Keratinocyte (primary cell): ENCODE results near the gene PUS3. TPM values are rescaled to one million over a fixed set of nuclear protein-coding genes. Genes with fewer than 3 reads are reported as not detected.

Source experiments
- DNase-seq: peaks from one replicate; pipeline ENCODE4 v3.0.0-alpha.2; 2011; ENCODE audit warnings: low read depth, missing footprints, low spot score
- FAIRE-seq: peaks from 2 replicates; lab custom pipeline; 2011; peaks lifted over from hg19 to GRCh38; lab: Jason Lieb, UNC
- H2AFZ ChIP-seq: 2 replicates; pipeline ENCODE4 v1.6.0; 2012; ENCODE audit warnings: low read length, control low read depth, inconsistent platforms; ENCODE audit not compliant: control insufficient read depth
- H3K27ac ChIP-seq: 2 replicates; pipeline ENCODE4 v1.5.1; 2011; ENCODE audit warnings: low read length; ENCODE audit not compliant: control insufficient read depth, insufficient read depth
- H3K27me3 ChIP-seq: 3 replicates; pipeline ENCODE4 v1.6.0; 2011; ENCODE audit warnings: low read length; ENCODE audit not compliant: control insufficient read depth, insufficient read depth; ENCODE audit errors: extremely low read depth
- H3K36me3 ChIP-seq, 2 experiments: 2 replicates in 1 of 2; 3 replicates in 1 of 2; pipeline ENCODE4 v1.5.1; 2011; ENCODE audit warnings: low read length in 2 of 2, mild to moderate bottlenecking in 1 of 2; ENCODE audit not compliant: control insufficient read depth in 2 of 2, insufficient read depth in 2 of 2; ENCODE audit errors: extremely low read depth in 1 of 2
- H3K4me1 ChIP-seq: 3 replicates; pipeline ENCODE4 v1.5.1; 2011; ENCODE audit warnings: low read length; ENCODE audit not compliant: control insufficient read depth, insufficient read depth; ENCODE audit errors: extremely low read depth
- H3K4me2 ChIP-seq: 3 replicates; pipeline ENCODE4 v1.6.0; 2011; ENCODE audit warnings: low read depth, low read length; ENCODE audit not compliant: control insufficient read depth, insufficient read depth; ENCODE audit errors: extremely low read depth
- H3K4me3 ChIP-seq, 3 experiments: fragments of 200-600 bp in 1 of 3; sonication (generic) in 1 of 3; 2 replicates in 2 of 3; 3 replicates in 1 of 3; pipeline ENCODE4 v1.5.1; 2011 to 2016; ENCODE audit warnings: low read length in 3 of 3, mild to moderate bottlenecking in 3 of 3, control low read depth in 2 of 3, inconsistent platforms in 1 of 3, low read depth in 1 of 3, mixed read lengths in 1 of 3, mixed run types in 1 of 3, moderate library complexity in 1 of 3; ENCODE audit not compliant: control insufficient read depth in 2 of 3, insufficient read depth in 2 of 3; ENCODE audit errors: extremely low read depth in 1 of 3
- H3K79me2 ChIP-seq: 2 replicates; pipeline ENCODE4 v1.6.0; 2012; ENCODE audit warnings: low read length; ENCODE audit not compliant: control insufficient read depth, insufficient read depth
- H3K9ac ChIP-seq: 3 replicates; pipeline ENCODE4 v1.6.0; 2011; ENCODE audit warnings: low read length; ENCODE audit not compliant: control insufficient read depth, insufficient read depth; ENCODE audit errors: extremely low read depth
- H3K9me1 ChIP-seq: 3 replicates; pipeline ENCODE4 v1.6.0; 2011; ENCODE audit warnings: low read length; ENCODE audit not compliant: control insufficient read depth, insufficient read depth; ENCODE audit errors: extremely low read depth
- H3K9me3 ChIP-seq: 2 replicates; pipeline ENCODE4 v1.5.1; 2012; ENCODE audit warnings: low read depth, low read length; ENCODE audit not compliant: control insufficient read depth
- H4K20me1 ChIP-seq: 3 replicates; pipeline ENCODE4 v1.6.0; 2011; ENCODE audit warnings: low read length; ENCODE audit not compliant: control insufficient read depth, insufficient read depth; ENCODE audit errors: extremely low read depth
- CTCF ChIP-seq, 3 experiments: IDR thresholded peaks in 1 of 3; conservative IDR thresholded peaks in 1 of 3; optimal IDR thresholded peaks in 1 of 3; 2 replicates in 2 of 3; 3 replicates in 1 of 3; pipeline versions ENCODE3 to v1.5.1; 2011; ENCODE audit warnings: low read length in 3 of 3, mild to moderate bottlenecking in 3 of 3, moderate library complexity in 2 of 3, control low read depth in 1 of 3, inconsistent platforms in 1 of 3; ENCODE audit not compliant: insufficient read depth in 2 of 3; ENCODE audit errors: extremely low read depth in 1 of 3
- EZH2 ChIP-seq: IDR thresholded peaks from one replicate; pipeline ENCODE4 v1.6.1; 2012; ENCODE audit warnings: inconsistent platforms, mild to moderate bottlenecking, low read length, moderate library complexity
- dilution Hi-C: fragments of 300-500 bp; cut with MboI; formaldehyde crosslinking; loops from one replicate; pipeline ENCODE4 v1.7.0; 2020; ENCODE audit warnings: low sequenced_read_pairs; ENCODE audit not compliant: extremely low pct_ligation_motif_present
- polyA plus RNA-seq, 5 experiments: library from polyadenylated mRNA; depleted of rRNA in 3 of 5; stranded (reverse) in 3 of 5; stranded (forward) in 1 of 5; unstranded in 1 of 5; fragments of >200 nt; gene quantifications; 1 replicate in 1 of 5; 2 replicates in 3 of 5; 3 replicates in 1 of 5; pipeline versions ENCODE4 v1.2.1 to v1.2.3, GENCODE V29; 2011 to 2012; ENCODE audit warnings: missing spikeins in 2 of 5, low read depth in 1 of 5, low replicate concordance in 1 of 5

The PUS3 gene
- polyA plus RNA-seq, 1 donor (not counting 4 experiments of a cell fraction or from before 2014, with no cell fraction given): 11.8 TPM

GRCh38 chr11:125951731-125952130, 48.7 kb upstream of the PUS3 start:
- no peak overlapping the region for H3K4me2 ChIP-seq
- H3K4me3 ChIP-seq: no peak overlapping the region
- no peaks in the 10 kb centered on the region for H3K9me3 ChIP-seq
- no peaks in the 10 kb centered on the region for H4K20me1 ChIP-seq
- H3K9me1 ChIP-seq: no peaks in the 10 kb centered on the region
- FAIRE-seq: no peak
- H3K9ac ChIP-seq: no peak overlapping the region
- DNase-seq: no peak
- dilution Hi-C loops: no loop called here
- peaks cover 22% of the 10 kb centered on the region for H3K4me1 ChIP-seq
- H3K27ac ChIP-seq: no peak overlapping the region
- TF ChIP-seq CTCF (optimal IDR thresholded peaks at IDR 0.05 in 1 of 3, IDR thresholded peaks at IDR 0.05 in 1 of 3, conservative IDR thresholded peaks at IDR 0.05 in 1 of 3; ENCODE audit: extremely low read depth in 1 of 3, insufficient read depth in 2 of 3, low read length in 3 of 3): no peak
- no peak for TF ChIP-seq EZH2
- no peaks in the 10 kb centered on the region for H3K79me2 ChIP-seq
- no peaks in the 10 kb centered on the region for H3K36me3 ChIP-seq
- peaks cover 1% of the 10 kb centered on the region for H3K27me3 ChIP-seq
- H2AFZ ChIP-seq: no peak overlapping the region

- H3K4me3 ChIP-seq: no peak overlapping the region
- H3K4me1 ChIP-seq: peaks cover 18% of the 10 kb centered on the region
- no peak for DNase-seq
- H3K27ac ChIP-seq: no peak overlapping the region
- no peak overlapping the region for H2AFZ ChIP-seq
- dilution Hi-C loops: no loop called here
- no peaks in the 10 kb centered on the region for H3K9me3 ChIP-seq
- H3K79me2 ChIP-seq: no peaks in the 10 kb centered on the region
- H3K4me2 ChIP-seq: no peak overlapping the region
- no peaks in the 10 kb centered on the region for H3K9me1 ChIP-seq
- no peak for TF ChIP-seq CTCF (optimal IDR thresholded peaks at IDR 0.05 in 1 of 3, IDR thresholded peaks at IDR 0.05 in 1 of 3, conservative IDR thresholded peaks at IDR 0.05 in 1 of 3; ENCODE audit: extremely low read depth in 1 of 3, insufficient read depth in 2 of 3, low read length in 3 of 3)
- no peak for TF ChIP-seq EZH2
- no peak overlapping the region for H3K9ac ChIP-seq
- peak; percentile 34 for FAIRE-seq
- no peaks in the 10 kb centered on the region for H3K27me3 ChIP-seq
- no peaks in the 10 kb centered on the region for H4K20me1 ChIP-seq
- no peaks in the 10 kb centered on the region for H3K36me3 ChIP-seq
Observed at GRCh38 chr11:125950696-125951651, 48.0 kb upstream of the PUS3 start.
